Calu3 (cell line): ENCODE measurements around the gene GFRA1. TPM values are rescaled to one million over a fixed set of nuclear protein-coding genes. Genes with fewer than 3 reads are reported as not detected.
"Not testable (repeated sequence)": the region's sequence is repeated elsewhere in the genome, so short reads cannot be mapped to it uniquely, and the experiment has no call there.

Experiments used
- BruUV-seq: library from RNA; stranded (reverse); fragments of 400-500 nt; replicated peaks from 2 replicates; lab custom pipeline; 2021; lab: Mats Ljungman, UMichigan
- CTCF ChIA-PET: fragments of 300-600 bp; sonication (Branson Sonifier 250); formaldehyde crosslinking; loops from one replicate; lab custom pipeline; 2022; ENCODE audit warnings: antibody characterized with exemption; lab: Charles Lee
- DNase-seq: peaks from one replicate; pipeline ENCODE4 v3.0.0; 2022
- H3K27ac Mint-ChIP-seq: one replicate; pipeline ENCODE4 v1.8.0; 2022; ENCODE audit warnings: mixed read lengths; ENCODE audit not compliant: unreplicated experiment
- H3K27me3 Mint-ChIP-seq: one replicate; pipeline ENCODE4 v1.8.0; 2022; ENCODE audit warnings: mixed read lengths; ENCODE audit not compliant: unreplicated experiment
- H3K36me3 Mint-ChIP-seq: one replicate; pipeline ENCODE4 v1.8.0; 2022; ENCODE audit warnings: mild to moderate bottlenecking, moderate library complexity, mixed read lengths; ENCODE audit not compliant: insufficient read depth, unreplicated experiment
- H3K4me1 Mint-ChIP-seq: one replicate; pipeline ENCODE4 v1.8.0; 2022; ENCODE audit warnings: mild to moderate bottlenecking, low read depth, mixed read lengths; ENCODE audit not compliant: unreplicated experiment
- H3K4me3 Mint-ChIP-seq: one replicate; pipeline ENCODE4 v1.8.0; 2022; ENCODE audit warnings: mild to moderate bottlenecking, low read depth, moderate library complexity, mixed read lengths; ENCODE audit not compliant: unreplicated experiment
- H3K9me3 Mint-ChIP-seq: one replicate; pipeline ENCODE4 v1.8.0; 2022; ENCODE audit warnings: low read depth, mixed read lengths; ENCODE audit not compliant: unreplicated experiment
- intact Hi-C: fragments of 100-400 bp; cut with micrococcal nuclease; formaldehyde crosslinking; loops from one replicate; pipeline ENCODE4 v1.10.0; 2022; ENCODE audit not compliant: unreplicated experiment
- total RNA-seq: library from RNA; stranded (reverse); gene quantifications from 2 replicates; pipeline ENCODE4 v1.2.3, GENCODE V29; 2022
- TF ChIP-seq, protein P1 (sequence below): fragments of 200-600 bp; IDR thresholded peaks from one replicate; pipeline ENCODE4 v1.8.0; 2022; ENCODE audit warnings: antibody characterized with exemption; ENCODE audit not compliant: unreplicated experiment

Gene GFRA1
- total RNA-seq, 1 experiment from 2014 or later = not detected

DNA sequence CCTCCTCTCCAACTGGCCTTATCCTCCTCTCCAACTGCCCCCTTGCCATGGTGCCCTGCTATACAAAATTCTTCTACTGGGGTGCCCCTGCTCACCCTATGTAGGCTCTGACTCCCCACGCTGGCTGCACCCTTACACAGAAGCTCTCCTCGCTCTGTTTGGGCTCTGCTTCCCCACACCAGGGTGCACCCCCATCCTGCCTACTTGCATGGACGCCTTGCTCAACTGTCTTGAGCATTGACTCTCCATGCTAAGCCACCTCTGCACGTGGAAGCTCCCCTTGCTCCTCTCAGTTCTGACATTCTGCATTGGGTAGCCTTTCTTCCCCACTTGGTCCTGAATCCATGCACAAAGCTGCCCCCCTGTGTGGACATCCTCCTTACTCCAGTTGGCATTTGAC is 231.1 kb downstream of the GFRA1 start:
- intact Hi-C loops = no loop called here
- no peaks in the 10 kb centered on the region for H3K4me1 Mint-ChIP-seq
- H3K9me3 Mint-ChIP-seq = peaks cover 5% of the 10 kb centered on the region
- TF ChIP-seq, protein P1, sequence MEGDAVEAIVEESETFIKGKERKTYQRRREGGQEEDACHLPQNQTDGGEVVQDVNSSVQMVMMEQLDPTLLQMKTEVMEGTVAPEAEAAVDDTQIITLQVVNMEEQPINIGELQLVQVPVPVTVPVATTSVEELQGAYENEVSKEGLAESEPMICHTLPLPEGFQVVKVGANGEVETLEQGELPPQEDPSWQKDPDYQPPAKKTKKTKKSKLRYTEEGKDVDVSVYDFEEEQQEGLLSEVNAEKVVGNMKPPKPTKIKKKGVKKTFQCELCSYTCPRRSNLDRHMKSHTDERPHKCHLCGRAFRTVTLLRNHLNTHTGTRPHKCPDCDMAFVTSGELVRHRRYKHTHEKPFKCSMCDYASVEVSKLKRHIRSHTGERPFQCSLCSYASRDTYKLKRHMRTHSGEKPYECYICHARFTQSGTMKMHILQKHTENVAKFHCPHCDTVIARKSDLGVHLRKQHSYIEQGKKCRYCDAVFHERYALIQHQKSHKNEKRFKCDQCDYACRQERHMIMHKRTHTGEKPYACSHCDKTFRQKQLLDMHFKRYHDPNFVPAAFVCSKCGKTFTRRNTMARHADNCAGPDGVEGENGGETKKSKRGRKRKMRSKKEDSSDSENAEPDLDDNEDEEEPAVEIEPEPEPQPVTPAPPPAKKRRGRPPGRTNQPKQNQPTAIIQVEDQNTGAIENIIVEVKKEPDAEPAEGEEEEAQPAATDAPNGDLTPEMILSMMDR = no peak
- no peak overlapping the region for H3K27ac Mint-ChIP-seq
- BruUV-seq = no TSS peak
- H3K27me3 Mint-ChIP-seq = no peaks in the 10 kb centered on the region
- no peak overlapping the region for H3K4me3 Mint-ChIP-seq
- DNase-seq = no peak
- no peaks in the 10 kb centered on the region for H3K36me3 Mint-ChIP-seq
- CTCF ChIA-PET = no interaction called here

DNA sequence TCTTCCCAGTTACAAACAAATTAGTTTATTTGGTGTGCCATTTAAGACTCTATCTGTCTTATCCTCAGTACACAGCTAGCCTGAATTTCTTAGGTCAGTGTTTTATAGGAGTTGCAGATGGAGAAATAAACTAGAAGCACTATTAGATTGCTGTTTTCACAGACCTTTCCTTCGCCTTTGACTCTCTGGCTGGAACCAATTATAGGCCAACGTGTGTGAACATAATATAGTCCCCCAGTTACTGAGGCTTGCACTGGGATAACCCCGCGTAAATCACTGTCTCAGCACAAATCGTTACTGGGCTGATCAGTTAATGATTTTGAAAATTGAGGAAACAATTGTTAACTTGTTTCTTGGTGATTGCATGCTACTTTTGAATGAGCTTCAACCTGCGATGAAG is 233.4 kb downstream of the GFRA1 start:
- TF ChIP-seq, protein P1 = no peak
- peaks cover 5% of the 10 kb centered on the region for H3K9me3 Mint-ChIP-seq
- H3K4me3 Mint-ChIP-seq = no peak overlapping the region
- no peaks in the 10 kb centered on the region for H3K27me3 Mint-ChIP-seq
- CTCF ChIA-PET = no interaction called here
- H3K4me1 Mint-ChIP-seq = no peaks in the 10 kb centered on the region
- BruUV-seq = no TSS peak
- H3K27ac Mint-ChIP-seq = no peak overlapping the region
- intact Hi-C loops = no loop called here
- no peak for DNase-seq
- H3K36me3 Mint-ChIP-seq = no peaks in the 10 kb centered on the region

DNA sequence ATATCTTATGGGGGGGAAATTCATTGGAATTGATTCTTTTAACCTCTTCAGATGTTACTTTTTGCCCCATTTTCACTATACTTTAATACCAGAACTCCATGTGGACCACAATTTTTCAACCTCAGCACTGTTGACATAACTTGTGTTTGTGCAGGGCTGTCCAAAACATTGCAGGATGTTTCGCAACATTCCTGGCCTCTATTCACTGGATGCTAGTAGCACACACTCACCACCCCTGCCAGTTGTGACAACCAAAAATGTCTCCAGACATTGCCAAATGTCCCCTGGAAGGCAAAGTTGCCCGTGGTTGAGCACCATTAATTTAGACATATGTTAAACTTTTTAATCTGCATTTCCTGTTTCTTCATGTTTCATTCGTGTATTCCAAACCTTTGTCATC is 234.7 kb downstream of the GFRA1 start:
- H3K27ac Mint-ChIP-seq = no peak overlapping the region
- CTCF ChIA-PET = no interaction called here
- peaks cover 8% of the 10 kb centered on the region for H3K9me3 Mint-ChIP-seq
- no peak overlapping the region for H3K4me3 Mint-ChIP-seq
- H3K4me1 Mint-ChIP-seq = no peaks in the 10 kb centered on the region
- intact Hi-C loops = no loop called here
- H3K27me3 Mint-ChIP-seq = no peaks in the 10 kb centered on the region
- TF ChIP-seq, protein P1 = no peak
- DNase-seq = no peak
- H3K36me3 Mint-ChIP-seq = no peaks in the 10 kb centered on the region
- no TSS peak for BruUV-seq

DNA sequence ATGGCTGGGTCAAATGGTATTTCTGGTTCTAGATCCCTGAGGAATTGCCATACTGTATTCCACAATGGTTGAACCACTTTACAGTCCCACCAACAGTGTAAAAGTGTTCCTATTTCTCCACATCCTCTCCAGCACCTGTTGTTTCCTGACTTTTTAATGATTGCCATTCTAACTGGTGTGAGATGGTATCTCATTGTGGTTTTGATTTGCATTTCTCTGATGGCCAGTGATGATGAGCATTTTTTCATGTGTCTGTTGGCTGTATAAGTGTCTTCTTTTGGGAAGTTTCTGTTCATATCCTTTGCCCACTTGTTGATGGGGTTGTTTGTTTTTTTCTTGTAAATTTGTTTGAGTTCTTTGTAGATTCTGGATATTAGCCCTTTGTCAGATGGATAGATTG is 237.6 kb downstream of the GFRA1 start:
- CTCF ChIA-PET = not testable (repeated sequence)

DNA sequence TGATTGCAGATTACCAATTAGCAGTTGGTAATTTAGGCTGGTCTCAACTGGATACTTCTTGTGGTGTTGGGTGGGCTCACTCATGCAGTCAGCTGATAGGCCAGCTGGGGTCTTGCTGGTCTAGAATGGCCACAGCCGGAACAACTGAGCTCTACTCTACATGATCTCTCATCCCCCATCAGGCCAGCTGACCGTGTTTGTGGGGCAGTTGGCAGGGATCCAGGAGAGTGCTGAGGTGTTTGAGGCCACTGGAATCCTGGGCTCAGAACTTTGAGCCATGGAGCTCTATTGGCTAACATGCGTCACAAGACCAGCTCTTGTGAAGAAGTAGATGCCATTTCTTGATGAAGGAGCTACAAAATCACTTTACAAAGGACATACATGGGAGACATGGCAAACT is 242.4 kb downstream of the GFRA1 start:
- no peak for DNase-seq
- intact Hi-C loops = no loop called here
- no peaks in the 10 kb centered on the region for H3K36me3 Mint-ChIP-seq
- no peak overlapping the region for H3K27ac Mint-ChIP-seq
- TF ChIP-seq, protein P1 = no peak
- no peaks in the 10 kb centered on the region for H3K27me3 Mint-ChIP-seq
- no peaks in the 10 kb centered on the region for H3K4me1 Mint-ChIP-seq
- BruUV-seq = no TSS peak
- H3K9me3 Mint-ChIP-seq = peaks cover 6% of the 10 kb centered on the region
- CTCF ChIA-PET = no interaction called here
- H3K4me3 Mint-ChIP-seq = no peak overlapping the region

More for the DNA sequence above, 237.6 kb downstream of the GFRA1 start:
- H3K27me3 Mint-ChIP-seq, H3K4me1 Mint-ChIP-seq, H3K36me3 Mint-ChIP-seq, DNase-seq, H3K27ac Mint-ChIP-seq, H3K4me3 Mint-ChIP-seq, BruUV-seq, intact Hi-C loops, H3K9me3 Mint-ChIP-seq: not testable (repeated sequence)
